HUES48 (cell line): ENCODE measurements around the gene SF3A1.
"Not testable (repeated sequence)": the region's sequence is repeated elsewhere in the genome, so short reads cannot be mapped to it uniquely, and the experiment has no call there.

ENCODE experiments used
- H3K27ac ChIP-seq: one replicate; pipeline ENCODE4 v1.7.0; 2013; ENCODE audit warnings: low read depth, low read length, inconsistent platforms
- H3K27me3 ChIP-seq: 2 replicates; pipeline ENCODE4 v1.6.1; 2013; ENCODE audit warnings: mild to moderate bottlenecking, low read length; ENCODE audit not compliant: control insufficient read depth, insufficient read depth
- H3K36me3 ChIP-seq: 2 replicates; pipeline ENCODE4 v1.6.1; 2013; ENCODE audit warnings: low read length; ENCODE audit not compliant: control insufficient read depth, insufficient read depth
- H3K4me1 ChIP-seq: 2 replicates; pipeline ENCODE4 v1.6.1; 2013; ENCODE audit warnings: mild to moderate bottlenecking, low read length; ENCODE audit not compliant: control insufficient read depth, insufficient read depth
- H3K4me3 ChIP-seq: 2 replicates; pipeline ENCODE4 v1.5.1; 2013; ENCODE audit warnings: mild to moderate bottlenecking, low read depth, low read length
- H3K9ac ChIP-seq: 2 replicates; pipeline ENCODE4 v1.6.1; 2013; ENCODE audit warnings: mild to moderate bottlenecking, low read depth, low read length, moderate library complexity
- H3K9me3 ChIP-seq: 2 replicates; pipeline ENCODE4 v1.6.1; 2013; ENCODE audit warnings: low read length; ENCODE audit not compliant: control insufficient read depth, insufficient read depth

Gene SF3A1

GRCh38 chr22:30344447-30345200 lies 12.1 kb downstream of the SF3A1 start:
- Histone ChIP-seq H3K36me3 (peaks cover 97% of the 10 kb centered on the region), H3K4me1 (no peaks in the 10 kb centered on the region), H3K27ac (no peak overlapping the region), H3K27me3 (no peaks in the 10 kb centered on the region), H3K4me3 (no peak overlapping the region), H3K9me3 (no peaks in the 10 kb centered on the region), H3K9ac (no peak overlapping the region)

GRCh38 chr22:30340911-30341685 lies 15.6 kb downstream of the SF3A1 start:
- Histone ChIP-seq H3K9me3 (no peaks in the 10 kb centered on the region), H3K27me3 (no peaks in the 10 kb centered on the region), H3K27ac (no peak overlapping the region), H3K4me1 (no peaks in the 10 kb centered on the region), H3K9ac (no peak overlapping the region), H3K4me3 (no peak overlapping the region), H3K36me3 (peaks cover 98% of the 10 kb centered on the region)

DNA sequence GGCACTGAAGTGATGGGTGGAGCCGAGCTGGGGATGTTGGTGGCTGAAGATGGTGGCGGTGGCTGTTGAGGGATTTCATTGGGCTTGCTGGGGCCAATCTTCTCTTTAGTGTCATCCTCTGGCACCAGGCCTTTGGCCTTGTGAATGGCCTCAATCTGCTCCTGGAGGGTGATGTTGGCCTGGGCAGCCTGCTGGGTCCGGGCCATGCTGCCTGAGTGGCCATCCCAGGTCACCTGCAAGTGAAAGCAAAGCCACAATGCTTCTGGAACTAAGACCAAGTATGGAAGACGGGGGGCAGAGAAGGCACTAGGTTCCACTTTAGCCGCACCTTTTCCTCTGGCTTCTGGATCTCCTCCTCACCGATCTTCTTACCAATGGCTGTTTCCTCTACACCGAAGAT lies 17.9 kb downstream of the SF3A1 start:
- no peak overlapping the region for H3K4me3 ChIP-seq
- no peak overlapping the region for H3K27ac ChIP-seq
- H3K36me3 ChIP-seq = peaks cover 98% of the 10 kb centered on the region

GRCh38 chr22:30338341-30338740 lies 18.4 kb downstream of the SF3A1 start:
- not testable (repeated sequence) for H3K27me3 ChIP-seq, H3K4me1 ChIP-seq, H3K9ac ChIP-seq, H3K9me3 ChIP-seq, H3K4me3 ChIP-seq, H3K27ac ChIP-seq
- H3K36me3 ChIP-seq = peaks cover 98% of the 10 kb centered on the region

More for the DNA sequence above, 17.9 kb downstream of the SF3A1 start:
- Histone ChIP-seq H3K4me1 (no peaks in the 10 kb centered on the region), H3K9ac (no peak overlapping the region), H3K27me3 (no peaks in the 10 kb centered on the region), H3K9me3 (no peaks in the 10 kb centered on the region)

DNA sequence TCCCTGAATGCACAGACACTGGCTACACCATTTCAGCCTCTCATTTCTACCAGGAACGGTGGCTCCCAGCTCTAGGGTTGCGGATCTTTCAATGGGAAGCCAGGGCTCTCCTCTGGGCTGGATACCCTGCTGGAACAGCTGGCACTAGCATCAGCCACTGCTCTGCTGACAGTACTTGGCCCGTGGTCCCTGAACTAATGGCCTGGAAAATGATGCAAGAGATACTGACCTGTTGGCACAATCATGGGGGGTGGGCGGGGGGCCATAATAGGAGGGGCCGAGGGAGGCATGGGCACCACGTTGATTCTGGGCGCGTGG lies 19.3 kb downstream of the SF3A1 start:
- Histone ChIP-seq H3K9me3 (no peaks in the 10 kb centered on the region), H3K27me3 (no peaks in the 10 kb centered on the region), H3K4me3 (no peak overlapping the region), H3K9ac (no peak overlapping the region), H3K27ac (no peak overlapping the region), H3K36me3 (peaks cover 98% of the 10 kb centered on the region), H3K4me1 (no peaks in the 10 kb centered on the region)

DNA sequence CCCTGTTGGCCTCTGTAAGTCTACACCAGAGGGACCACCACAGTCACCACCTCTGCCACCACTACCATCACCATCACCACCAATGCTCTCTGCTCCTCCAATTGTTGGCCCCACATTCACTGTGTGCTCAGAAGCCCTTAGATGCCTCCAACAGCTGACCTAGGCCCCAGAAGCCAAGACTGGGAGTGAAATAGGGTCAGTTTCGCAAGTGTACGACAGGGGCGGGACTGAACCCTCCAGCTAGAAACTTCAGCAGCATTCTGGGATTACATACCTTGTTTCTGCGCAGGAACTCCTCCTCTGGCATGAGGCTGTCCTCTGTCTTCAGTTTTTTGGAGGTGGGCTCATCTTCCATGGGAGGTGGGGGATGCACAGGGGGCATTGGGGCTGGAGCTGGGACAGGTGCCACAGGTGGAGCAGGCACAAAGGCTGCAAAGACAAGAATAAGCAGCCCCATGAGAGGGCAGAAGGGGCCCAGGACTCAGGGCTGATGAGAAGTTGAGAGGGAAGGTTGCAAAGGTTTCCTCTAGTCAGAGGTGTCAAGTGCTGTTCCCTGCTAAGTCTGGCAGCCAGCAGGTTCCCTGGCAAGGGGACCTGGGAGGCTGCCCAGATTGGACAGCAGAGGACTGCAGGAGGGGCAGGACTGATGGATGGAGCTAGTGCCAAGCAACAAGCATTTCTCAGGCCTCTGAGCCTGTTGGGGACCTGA lies 19.8 kb downstream of the SF3A1 start:
- H3K9me3 ChIP-seq = no peaks in the 10 kb centered on the region
- H3K36me3 ChIP-seq = peaks cover 98% of the 10 kb centered on the region
- no peak overlapping the region for H3K27ac ChIP-seq
- H3K4me1 ChIP-seq = no peaks in the 10 kb centered on the region
- H3K4me3 ChIP-seq = no peak overlapping the region
- no peak overlapping the region for H3K9ac ChIP-seq
- no peaks in the 10 kb centered on the region for H3K27me3 ChIP-seq

DNA sequence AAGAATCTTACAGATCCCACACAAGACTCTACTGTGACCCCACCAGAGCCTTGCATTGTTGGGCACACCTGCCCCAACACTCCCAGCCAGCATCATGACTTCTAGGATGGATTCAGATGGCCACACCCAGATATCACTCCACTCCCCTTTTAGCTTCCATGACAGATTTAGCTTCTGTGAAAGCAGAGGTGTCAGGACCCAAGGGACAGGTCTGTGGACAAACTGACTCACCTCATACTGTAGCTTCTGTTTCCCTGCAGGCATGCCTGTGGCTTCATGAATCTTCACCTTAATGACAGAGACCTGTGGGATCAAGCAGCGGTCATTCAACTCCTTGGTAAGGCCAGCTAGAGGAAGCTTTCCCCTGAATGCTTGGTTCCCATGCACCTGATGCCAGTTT lies 21.5 kb downstream of the SF3A1 start:
- Histone ChIP-seq H3K4me1 (no peaks in the 10 kb centered on the region), H3K9me3 (no peaks in the 10 kb centered on the region), H3K36me3 (peaks cover 92% of the 10 kb centered on the region), H3K27me3 (no peaks in the 10 kb centered on the region), H3K9ac (no peak overlapping the region), H3K4me3 (no peak overlapping the region), H3K27ac (no peak overlapping the region)

- H3K4me3 ChIP-seq = no peak overlapping the region
- H3K36me3 ChIP-seq = peaks cover 86% of the 10 kb centered on the region
These were observed 22.0 kb downstream of the SF3A1 start for GRCh38 chr22:30334646-30335045.

DNA sequence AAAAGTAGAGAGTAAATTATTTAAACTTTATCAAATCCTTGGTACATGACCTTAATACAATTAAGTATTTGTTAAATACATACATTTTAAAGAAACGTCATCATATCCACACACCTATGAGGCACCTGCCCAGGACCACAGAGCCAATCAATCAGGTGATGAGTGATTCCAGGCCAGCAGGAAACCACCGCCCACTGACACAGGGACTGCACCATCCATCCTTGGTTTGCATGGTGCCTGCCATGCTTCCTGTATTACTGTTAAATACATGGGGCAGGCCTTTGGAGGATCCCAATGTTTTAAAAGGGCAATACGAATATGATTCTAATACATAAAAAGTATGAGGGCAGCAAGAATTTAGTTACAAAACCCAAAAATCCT lies 23.0 kb downstream of the SF3A1 start:
- no peaks in the 10 kb centered on the region for H3K27me3 ChIP-seq
- H3K4me1 ChIP-seq = no peaks in the 10 kb centered on the region
- H3K9ac ChIP-seq = no peak overlapping the region
- H3K36me3 ChIP-seq = peaks cover 76% of the 10 kb centered on the region
- no peak overlapping the region for H3K4me3 ChIP-seq
- no peaks in the 10 kb centered on the region for H3K9me3 ChIP-seq
- H3K27ac ChIP-seq = no peak overlapping the region

More at GRCh38 chr22:30334646-30335045, 22.0 kb downstream of the SF3A1 start:
- Histone ChIP-seq H3K27me3 (no peaks in the 10 kb centered on the region), H3K9ac (no peak overlapping the region), H3K9me3 (no peaks in the 10 kb centered on the region), H3K27ac (no peak overlapping the region), H3K4me1 (no peaks in the 10 kb centered on the region)

GRCh38 chr22:30332994-30333706 lies 23.5 kb downstream of the SF3A1 start:
- Histone ChIP-seq H3K9me3 (no peaks in the 10 kb centered on the region), H3K4me1 (no peaks in the 10 kb centered on the region), H3K9ac (no peak overlapping the region), H3K27ac (no peak overlapping the region), H3K27me3 (no peaks in the 10 kb centered on the region), H3K4me3 (no peak overlapping the region), H3K36me3 (peaks cover 72% of the 10 kb centered on the region)
